H9 (cell line): ENCODE measurements around the gene PSKH1. TPM values are rescaled to one million over a fixed set of nuclear protein-coding genes. Genes with fewer than 3 reads are reported as not detected.
A peak's percentile ranks its signal among the peaks of the same experiment; 100 is the strongest.

Experiments
- DNase-seq: peaks from one replicate; pipeline ENCODE4 v3.0.0-alpha.2; 2017
- H2AFZ ChIP-seq: one replicate; pipeline ENCODE4 v1.6.1; 2013; ENCODE audit warnings: mild to moderate bottlenecking, low read length, control low read depth, moderate library complexity
- H2AK5ac ChIP-seq: 2 replicates; pipeline ENCODE4 v1.6.1; 2013; ENCODE audit warnings: low read length, control low read depth, mixed read lengths; ENCODE audit not compliant: insufficient read length
- H2BK120ac ChIP-seq: one replicate; pipeline ENCODE4 v1.6.1; 2013; ENCODE audit warnings: low read depth, mild to moderate bottlenecking, low read length, control low read depth, inconsistent platforms; ENCODE audit not compliant: poor library complexity, severe bottlenecking
- H2BK12ac ChIP-seq: 2 replicates; pipeline ENCODE4 v1.6.1; 2013; ENCODE audit warnings: low read length, control low read depth, mixed read lengths, low read depth; ENCODE audit not compliant: insufficient read length
- H2BK15ac ChIP-seq: 2 replicates; pipeline ENCODE4 v1.6.1; 2013; ENCODE audit warnings: low read depth, low read length, control low read depth
- H2BK20ac ChIP-seq: one replicate; pipeline ENCODE4 v1.6.1; 2013; ENCODE audit warnings: low read depth, mild to moderate bottlenecking, low read length, control low read depth, inconsistent platforms; ENCODE audit not compliant: poor library complexity, severe bottlenecking
- H2BK5ac ChIP-seq: 2 replicates; pipeline ENCODE4 v1.6.1; 2013; ENCODE audit warnings: low read length, control low read depth, mixed read lengths; ENCODE audit not compliant: insufficient read length
- H3K14ac ChIP-seq: 2 replicates; pipeline ENCODE4 v1.6.1; 2013; ENCODE audit warnings: low read length, control low read depth; ENCODE audit not compliant: insufficient read depth
- H3K18ac ChIP-seq: 2 replicates; pipeline ENCODE4 v1.6.1; 2013; ENCODE audit warnings: low read depth, mild to moderate bottlenecking, mixed read lengths, low read length, control low read depth; ENCODE audit not compliant: insufficient read length
- H3K23ac ChIP-seq: 2 replicates; pipeline ENCODE4 v1.6.1; 2013; ENCODE audit warnings: low read length, control low read depth, mixed read lengths, low read depth; ENCODE audit not compliant: insufficient read length
- H3K23me2 ChIP-seq: 2 replicates; pipeline ENCODE4 v1.6.1; 2013; ENCODE audit warnings: low read depth, mild to moderate bottlenecking, mixed read lengths, low read length, control low read depth; ENCODE audit not compliant: insufficient read length, poor library complexity, severe bottlenecking
- H3K27ac ChIP-seq: 2 replicates; pipeline ENCODE4 v1.5.1; 2013; ENCODE audit warnings: low read length, control low read depth, mixed read lengths, low read depth; ENCODE audit not compliant: insufficient read length
- H3K27me3 ChIP-seq: 2 replicates; pipeline ENCODE4 v1.6.1; 2013; ENCODE audit warnings: low read length, control low read depth, inconsistent platforms; ENCODE audit not compliant: insufficient read depth
- H3K4ac ChIP-seq: 2 replicates; pipeline ENCODE4 v1.6.1; 2013; ENCODE audit warnings: low read depth, mild to moderate bottlenecking, control low read depth, inconsistent platforms, low read length, moderate library complexity
- H3K4me1 ChIP-seq: 2 replicates; pipeline ENCODE4 v1.6.1; 2013; ENCODE audit warnings: low read length, control low read depth, inconsistent platforms; ENCODE audit not compliant: insufficient read depth
- H3K4me2 ChIP-seq: 2 replicates; pipeline ENCODE4 v1.6.1; 2013; ENCODE audit warnings: low read length, control low read depth, mixed read lengths; ENCODE audit not compliant: insufficient read length, insufficient read depth
- H3K56ac ChIP-seq: 2 replicates; pipeline ENCODE4 v1.6.1; 2013; ENCODE audit warnings: low read depth, mild to moderate bottlenecking, mixed read lengths, low read length, control low read depth; ENCODE audit not compliant: insufficient read length
- H3K79me1 ChIP-seq: 2 replicates; pipeline ENCODE4 v1.6.1; 2013; ENCODE audit warnings: low read depth, mild to moderate bottlenecking, moderate library complexity, low read length, control low read depth, inconsistent platforms; ENCODE audit not compliant: insufficient read depth, poor library complexity, severe bottlenecking
- H3K79me2 ChIP-seq: 2 replicates; pipeline ENCODE4 v1.6.1; 2013; ENCODE audit warnings: low read length, control low read depth, inconsistent platforms; ENCODE audit not compliant: insufficient read depth
- H3K9ac ChIP-seq: 2 replicates; pipeline ENCODE4 v1.6.1; 2013; ENCODE audit warnings: low read length, control low read depth, mixed read lengths; ENCODE audit not compliant: insufficient read length; ENCODE audit errors: extremely low read depth
- H3K9me3 ChIP-seq: one replicate; pipeline ENCODE4 v1.6.1; 2013; ENCODE audit warnings: low read depth, low read length, inconsistent platforms; ENCODE audit not compliant: control insufficient read depth
- H3T11ph ChIP-seq: one replicate; pipeline ENCODE4 v1.6.1; 2013; ENCODE audit warnings: mild to moderate bottlenecking, low read length, control low read depth, inconsistent platforms
- H4K20me1 ChIP-seq: one replicate; pipeline ENCODE4 v1.6.1; 2013; ENCODE audit not compliant: control insufficient read depth, insufficient read length, insufficient read depth
- H4K5ac ChIP-seq: 2 replicates; pipeline ENCODE4 v1.6.1; 2013; ENCODE audit warnings: low read depth, mild to moderate bottlenecking, mixed read lengths, low read length, control low read depth; ENCODE audit not compliant: insufficient read length
- H4K8ac ChIP-seq: replicated peaks from 2 replicates; pipeline ENCODE4 v1.6.1; 2013; ENCODE audit warnings: low read length, control low read depth, mixed read lengths, low read depth; ENCODE audit not compliant: insufficient read length
- H4K91ac ChIP-seq: 2 replicates; pipeline ENCODE4 v1.6.1; 2013; ENCODE audit warnings: low read depth, mild to moderate bottlenecking, moderate library complexity, mixed read lengths, low read length, control low read depth; ENCODE audit not compliant: insufficient read length
- H3K27ac Mint-ChIP-seq, 3 experiments: 2 replicates in 2 of 3; 3 replicates in 1 of 3; pipeline ENCODE4 v1.8.0; 2020 to 2021; ENCODE audit warnings: mixed read lengths in 3 of 3, mild to moderate bottlenecking in 1 of 3, moderate library complexity in 1 of 3
- H3K27me3 Mint-ChIP-seq: 2 replicates; pipeline ENCODE4 v1.8.0; 2021; ENCODE audit warnings: low read depth, mild to moderate bottlenecking, moderate library complexity, mixed read lengths
- H3K36me3 Mint-ChIP-seq, 3 experiments: 2 replicates in 2 of 3; 3 replicates in 1 of 3; pipeline ENCODE4 v1.8.0; 2020 to 2021; ENCODE audit warnings: low read depth in 3 of 3, mixed read lengths in 3 of 3; ENCODE audit not compliant: insufficient read depth in 1 of 3
- H3K4me1 Mint-ChIP-seq, 2 experiments: 2 replicates each; pipeline ENCODE4 v1.8.0; 2020; ENCODE audit warnings: mixed read lengths in 2 of 2
- H3K4me3 Mint-ChIP-seq, 2 experiments: 2 replicates in 1 of 2; 3 replicates in 1 of 2; pipeline ENCODE4 v1.8.0; 2020 to 2021; ENCODE audit warnings: mild to moderate bottlenecking in 2 of 2, mixed read lengths in 2 of 2, moderate library complexity in 1 of 2
- H3K9me3 Mint-ChIP-seq, 2 experiments: 2 replicates in 1 of 2; 3 replicates in 1 of 2; pipeline ENCODE4 v1.8.0; 2020; ENCODE audit warnings: mild to moderate bottlenecking in 2 of 2, mixed read lengths in 2 of 2, moderate library complexity in 1 of 2
- CTCF ChIP-seq: fragments of 200-600 bp; sonication (generic); conservative IDR thresholded peaks from 3 replicates; pipeline ENCODE4 v1.8.0; 2021; ENCODE audit warnings: antibody characterized with exemption, mild to moderate bottlenecking
- WGBS: extraction: QIAGEN DNeasy Blood & Tissue Kit; methylation state at CpG from one replicate; pipeline ENCODE4 v1.1.7; 2013; ENCODE audit warnings: missing lambda C conversion rate, low lambda C conversion rate, mixed read lengths; ENCODE audit not compliant: insufficient read length; ENCODE audit errors: extremely low coverage; 5-methylcytosine and 5-hydroxymethylcytosine counted together
- total RNA-seq: library from RNA; stranded (reverse); gene quantifications from 2 replicates; pipeline ENCODE4 v1.2.1, GENCODE V29; 2021

The PSKH1 gene
- total RNA-seq, 1 experiment from 2014 or later = 29.1 TPM

GRCh38 chr16:67928147-67928546 is 35.1 kb downstream of the PSKH1 start:
- Histone ChIP-seq H3T11ph (no peak overlapping the region), H3K18ac (no peak overlapping the region), H3K23ac (no peak overlapping the region), H2AK5ac (no peak overlapping the region), H2BK15ac (no peak overlapping the region), H2BK5ac (no peak overlapping the region), H2BK120ac (no peak overlapping the region), H3K14ac (no peak overlapping the region), H3K9ac (no peak overlapping the region), H4K5ac (no peak overlapping the region), H2BK20ac (no peak overlapping the region), H2BK12ac (no peak overlapping the region), H3K4ac (no peak overlapping the region), H3K4me1 (no peaks in the 10 kb centered on the region), H3K56ac (no peak overlapping the region), H3K4me2 (no peak overlapping the region), H3K23me2 (no peaks in the 10 kb centered on the region), H3K27ac (no peak overlapping the region), H4K8ac (no peak overlapping the region), H3K79me1 (no peaks in the 10 kb centered on the region), H3K79me2 (no peaks in the 10 kb centered on the region), H3K27me3 (no peaks in the 10 kb centered on the region), H2AFZ (no peak overlapping the region), H3K9me3 (no peaks in the 10 kb centered on the region), H4K20me1 (no peaks in the 10 kb centered on the region), H4K91ac (no peak overlapping the region)
- H3K4me1 Mint-ChIP-seq = peaks cover 4 to 7% of the 10 kb centered on the region in 2 experiments; a peak in 2 of 4 replicates
- H3K4me3 Mint-ChIP-seq = no peak overlapping the region
- peaks cover 8 to 31% (median 14%) of the 10 kb centered on the region in 3 experiments for H3K36me3 Mint-ChIP-seq
- WGBS = no CpG with 5 or more reads among the region's 7 CpGs
- no peak for DNase-seq
- H3K9me3 Mint-ChIP-seq = no peaks in the 10 kb centered on the region
- no peak for TF ChIP-seq CTCF
- no peaks in the 10 kb centered on the region for H3K27me3 Mint-ChIP-seq
- H3K27ac Mint-ChIP-seq = peak overlapping the region in 2 of 3 experiments; percentile 82 to 91; a peak in 3 of 7 replicates
